H1 (cell line): ENCODE results near the gene DTX3. TPM values are rescaled to one million over a fixed set of nuclear protein-coding genes. Genes with fewer than 3 reads are reported as not detected.
A peak's percentile ranks its signal among the peaks of the same experiment; 100 is the strongest.

Experiments used
- CTCF ChIA-PET: fragments of 300-600 bp; sonication (Branson Sonifier 250); formaldehyde crosslinking; loops from one replicate; lab custom pipeline; 2021; ENCODE audit not compliant: partially characterized antibody; lab: Charles Lee
- POLR2A ChIA-PET: fragments of 300-600 bp; sonication (Branson Sonifier 250); formaldehyde crosslinking; loops from one replicate; lab custom pipeline; 2021; ENCODE audit warnings: inconsistent platforms; ENCODE audit not compliant: partially characterized antibody; lab: Charles Lee
- DNase-seq, 2 experiments: peaks; one replicate each; pipeline versions ENCODE4 v3.0.0 to v3.0.0-alpha.2; 2010 to 2022; ENCODE audit warnings: low spot score in 2 of 2, low read depth in 1 of 2, mixed read lengths in 1 of 2
- FAIRE-seq: peaks from 2 replicates; lab custom pipeline; 2011; peaks lifted over from hg19 to GRCh38; lab: Jason Lieb, UNC
- H2AFZ ChIP-seq: 2 replicates; pipeline ENCODE4 v1.8.1; 2012; ENCODE audit warnings: low read length, inconsistent platforms
- H2AK5ac ChIP-seq: 2 replicates; pipeline ENCODE4 v1.6.1; 2013; ENCODE audit warnings: low read depth, low read length
- H2BK120ac ChIP-seq: replicated peaks from 2 replicates; pipeline ENCODE3; 2013; ENCODE audit warnings: low read depth, low read length, inconsistent platforms
- H2BK12ac ChIP-seq: 2 replicates; pipeline ENCODE4 v1.6.1; 2013; ENCODE audit warnings: low read depth, low read length
- H2BK15ac ChIP-seq: 2 replicates; pipeline ENCODE4 v1.6.1; 2013; ENCODE audit warnings: low read length
- H2BK20ac ChIP-seq: 2 replicates; pipeline ENCODE4 v1.6.1; 2013; ENCODE audit warnings: low read length
- H2BK5ac ChIP-seq: 2 replicates; pipeline ENCODE4 v1.6.1; 2013; ENCODE audit warnings: low read depth, low read length
- H3K14ac ChIP-seq: 2 replicates; pipeline ENCODE4 v1.6.1; 2013; ENCODE audit warnings: inconsistent platforms; ENCODE audit not compliant: insufficient read length
- H3K18ac ChIP-seq: 2 replicates; pipeline ENCODE4 v1.6.1; 2013; ENCODE audit warnings: low read length; ENCODE audit errors: extremely low read depth
- H3K23ac ChIP-seq: 2 replicates; pipeline ENCODE4 v1.6.1; 2013; ENCODE audit warnings: inconsistent platforms; ENCODE audit not compliant: insufficient read length
- H3K23me2 ChIP-seq: 2 replicates; pipeline ENCODE4 v1.6.1; 2013; ENCODE audit warnings: low read depth, low read length
- H3K27ac ChIP-seq: 2 replicates; pipeline ENCODE4 v1.6.1; 2011; ENCODE audit warnings: low read depth, low read length, inconsistent platforms
- H3K27me3 ChIP-seq, 4 experiments: replicated peaks in 1 of 4; 1 replicate in 1 of 4; 2 replicates in 3 of 4; pipeline versions ENCODE4 v1.6.1 to v1.8.1; 2011 to 2013; ENCODE audit warnings: low read length in 3 of 4, mild to moderate bottlenecking in 3 of 4, inconsistent platforms in 2 of 4, mixed read lengths in 2 of 4, moderate library complexity in 1 of 4; ENCODE audit not compliant: control insufficient read depth in 3 of 4, insufficient read depth in 3 of 4; ENCODE audit errors: extremely low read depth in 1 of 4
- H3K36me3 ChIP-seq, 4 experiments: 2 replicates each; pipeline versions ENCODE4 v1.6.1 to v1.8.1; 2011 to 2013; ENCODE audit warnings: mild to moderate bottlenecking in 4 of 4, low read length in 3 of 4, moderate library complexity in 2 of 4, control low read depth in 1 of 4, inconsistent platforms in 1 of 4; ENCODE audit not compliant: insufficient read depth in 4 of 4, control insufficient read depth in 2 of 4
- H3K4ac ChIP-seq: replicated peaks from 2 replicates; pipeline ENCODE3; 2013; ENCODE audit warnings: low read length, low read depth, mixed read lengths, inconsistent platforms; ENCODE audit not compliant: insufficient read length
- H3K4me1 ChIP-seq, 4 experiments: replicated peaks in 1 of 4; 1 replicate in 1 of 4; 2 replicates in 3 of 4; pipeline versions ENCODE4 v1.6.1 to v1.8.1; 2011 to 2013; ENCODE audit warnings: low read length in 3 of 4, inconsistent platforms in 2 of 4, mixed read lengths in 1 of 4; ENCODE audit not compliant: insufficient read depth in 4 of 4, control insufficient read depth in 3 of 4
- H3K4me2 ChIP-seq, 2 experiments: 2 replicates each; pipeline versions ENCODE4 v1.6.1 to v1.8.1; 2011 to 2013; ENCODE audit warnings: low read depth in 2 of 2, low read length in 2 of 2, control low read depth in 1 of 2, inconsistent platforms in 1 of 2, mild to moderate bottlenecking in 1 of 2; ENCODE audit not compliant: insufficient read depth in 1 of 2
- H3K4me3 ChIP-seq, 4 experiments: fragments of 200-600, 300-600 bp in 1 of 4; sonication (generic), shearing (Covaris generic), sonication (Bioruptor Twin) in 1 of 4; 2 replicates each; pipeline versions ENCODE4 v1.5.1 to v1.8.1; 2011 to 2016; ENCODE audit warnings: low read length in 4 of 4, low read depth in 3 of 4, control low read depth in 2 of 4, inconsistent platforms in 2 of 4, mild to moderate bottlenecking in 2 of 4, mixed read lengths in 1 of 4, moderate library complexity in 1 of 4; ENCODE audit not compliant: insufficient read depth in 2 of 4; ENCODE audit errors: extremely low read depth in 1 of 4
- H3K56ac ChIP-seq: replicated peaks from 2 replicates; pipeline ENCODE3; 2013; ENCODE audit warnings: low read depth, mild to moderate bottlenecking, mixed read lengths, low read length, inconsistent platforms; ENCODE audit not compliant: insufficient read length
- H3K79me1 ChIP-seq: 2 replicates; pipeline ENCODE4 v1.6.1; 2013; ENCODE audit warnings: low read depth, low read length, control low read depth
- H3K79me2 ChIP-seq, 2 experiments: 2 replicates each; pipeline versions ENCODE4 v1.6.1 to v1.8.1; 2012 to 2013; ENCODE audit warnings: low read length in 2 of 2, mild to moderate bottlenecking in 2 of 2, inconsistent platforms in 1 of 2; ENCODE audit not compliant: insufficient read depth in 2 of 2, control insufficient read depth in 1 of 2
- H3K9ac ChIP-seq, 4 experiments: replicated peaks in 1 of 4; 1 replicate in 1 of 4; 2 replicates in 3 of 4; pipeline versions ENCODE4 v1.6.1 to v1.8.1; 2011 to 2013; ENCODE audit warnings: low read depth in 3 of 4, low read length in 3 of 4, control low read depth in 2 of 4, mild to moderate bottlenecking in 2 of 4, moderate library complexity in 2 of 4, inconsistent platforms in 1 of 4; ENCODE audit errors: extremely low read depth in 1 of 4
- H3K9me3 ChIP-seq, 2 experiments: 2 replicates each; pipeline versions ENCODE4 v1.6.1 to v1.8.1; 2012 to 2013; ENCODE audit warnings: mild to moderate bottlenecking in 2 of 2, moderate library complexity in 2 of 2, control low read depth in 1 of 2, inconsistent platforms in 1 of 2, low read depth in 1 of 2, low read length in 1 of 2, mixed read lengths in 1 of 2; ENCODE audit not compliant: insufficient read depth in 2 of 2
- H4K20me1 ChIP-seq, 2 experiments: replicated peaks in 1 of 2; 2 replicates each; pipeline versions ENCODE3 to v1.8.1; 2011 to 2013; ENCODE audit warnings: inconsistent platforms in 2 of 2, low read length in 2 of 2, mild to moderate bottlenecking in 1 of 2; ENCODE audit not compliant: insufficient read depth in 2 of 2, control insufficient read depth in 1 of 2
- H4K5ac ChIP-seq: 2 replicates; pipeline ENCODE4 v1.6.1; 2013; ENCODE audit warnings: low read length, low read depth, mixed read lengths, inconsistent platforms; ENCODE audit not compliant: insufficient read length
- H4K8ac ChIP-seq: 2 replicates; pipeline ENCODE4 v1.8.0; 2013; ENCODE audit warnings: mild to moderate bottlenecking, moderate library complexity, low read length, inconsistent platforms; ENCODE audit not compliant: insufficient read depth; ENCODE audit errors: extremely low read depth
- H4K91ac ChIP-seq: replicated peaks from 2 replicates; pipeline ENCODE3; 2013; ENCODE audit warnings: low read length, mixed read lengths, inconsistent platforms; ENCODE audit not compliant: insufficient read length
- BRCA1 ChIP-seq: IDR thresholded peaks from 2 replicates; pipeline ENCODE4 v1.6.1; 2012; ENCODE audit warnings: low read depth, low read length, improper control_type of control experiment
- E2F6 ChIP-seq: IDR thresholded peaks from 2 replicates; pipeline ENCODE4 v1.6.1; 2012; ENCODE audit warnings: inconsistent platforms
- GTF2F1 ChIP-seq: IDR thresholded peaks from 2 replicates; pipeline ENCODE4 v1.6.1; 2012; ENCODE audit warnings: low read depth, low read length, improper control_type of control experiment, borderline replicate concordance
- RAD21 ChIP-seq, 2 experiments: IDR thresholded peaks in 1 of 2; conservative IDR thresholded peaks in 1 of 2; 2 replicates each; pipeline ENCODE4 v1.6.1; 2011; ENCODE audit warnings: low read depth in 2 of 2, low read length in 2 of 2, improper control_type of control experiment in 1 of 2, inconsistent platforms in 1 of 2, mild to moderate bottlenecking in 1 of 2, moderate library complexity in 1 of 2
- SAP30 ChIP-seq: fragments of 300-600 bp; sonication (generic); IDR thresholded peaks from 2 replicates; pipeline ENCODE4 v1.7.1; 2012; ENCODE audit warnings: low read length, moderate library complexity, mild to moderate bottlenecking, inconsistent platforms; ENCODE audit not compliant: insufficient read depth, insufficient replicate concordance
- SUZ12 ChIP-seq: fragments of 200-600 bp; sonication (generic); IDR thresholded peaks from 2 replicates; pipeline ENCODE4 v1.6.1; 2012; ENCODE audit warnings: mild to moderate bottlenecking, inconsistent platforms, low read length, moderate library complexity, mixed read lengths
- USF2 ChIP-seq: IDR thresholded peaks from 2 replicates; pipeline ENCODE4 v1.6.1; 2011; ENCODE audit warnings: low read length, improper control_type of control experiment
- ZNF274 ChIP-seq: IDR thresholded peaks from 2 replicates; pipeline ENCODE4 v1.7.0; 2012; ENCODE audit warnings: low read length, borderline replicate concordance; ENCODE audit errors: extremely low read depth
- WGBS, 2 experiments: shearing (Covaris generic) in 1 of 2; methylation state at CpG; one replicate each; pipeline versions ENCODE4 v1.1.6 to v1.1.7; 2013 to 2015; ENCODE audit warnings: low lambda C conversion rate in 2 of 2, mixed read lengths in 2 of 2, inconsistent platforms in 1 of 2, low coverage in 1 of 2, missing lambda C conversion rate in 1 of 2; ENCODE audit not compliant: insufficient replicate concordance in 2 of 2, insufficient coverage in 1 of 2, insufficient read length in 1 of 2; ENCODE audit errors: extremely low coverage in 1 of 2, missing lambda C conversion rate in 1 of 2; 5-methylcytosine and 5-hydroxymethylcytosine counted together
- polyA plus RNA-seq, 7 experiments: library from polyadenylated mRNA; depleted of rRNA in 3 of 7; stranded (reverse) in 5 of 7; unstranded in 2 of 7; fragments of >200 nt in 5 of 7; fragments of 200-250 nt in 2 of 7; gene quantifications; 1 replicate in 5 of 7; 2 replicates in 1 of 7; 4 replicates in 1 of 7; pipeline versions ENCODE4 v1.2.1 to v1.2.3, GENCODE V29; 2011 to 2013; ENCODE audit warnings: missing spikeins in 2 of 7, mixed read lengths in 2 of 7
- total RNA-seq: library from RNA; stranded (reverse); fragmentation: NEBNext Ultra II Directional; extraction: Animal tissue kit (Norgen Biotek cat#: 25700); gene quantifications from 2 replicates; pipeline ENCODE4 v1.2.1, GENCODE V29; 2021

Gene DTX3
- total and polyA plus RNA-seq, 2 of the 8 experiments (the other 6 are each of a cell fraction or from before 2014, with no cell fraction given), result 41.8 to 92.5 TPM

GRCh38 chr12:57611827-57612710 lies 7.4 kb downstream of the DTX3 start:
- Histone ChIP-seq H4K91ac (no peak overlapping the region), H3K27ac (no peak overlapping the region), H4K5ac (no peak overlapping the region), H3K36me3 (peaks cover 0 to 5% (median 3%) of the 10 kb centered on the region in 4 experiments; a peak in 3 of 8 replicates), H4K8ac (no peak overlapping the region), H3K4me2 (peak overlapping the region; percentile 64 to 97), H3K56ac (no peak overlapping the region), H3K23ac (no peak overlapping the region), H3K18ac (no peak overlapping the region; the same call in 1 of the 2 replicates), H3K4me3 (peak overlapping the region; percentile 3 to 73 (median 36); a peak in 7 of 8 replicates), H3K27me3 (peaks cover 4 to 66% (median 54%) of the 10 kb centered on the region in 4 experiments), H2BK15ac (no peak overlapping the region), H3K9ac (no peak overlapping the region; a peak in 1 of 7 replicates), H3K79me1 (no peaks in the 10 kb centered on the region), H2BK5ac (no peak overlapping the region), H3K23me2 (peaks cover 19% of the 10 kb centered on the region; the same call in 1 of the 2 replicates), H4K20me1 (peaks cover 0 to 6% of the 10 kb centered on the region in 2 experiments), H2BK12ac (no peak overlapping the region), H3K9me3 (no peaks in the 10 kb centered on the region), H3K79me2 (no peaks in the 10 kb centered on the region), H2BK20ac (no peak overlapping the region), H3K14ac (no peak overlapping the region), H2BK120ac (no peak overlapping the region), H2AK5ac (no peak overlapping the region), H2AFZ (no peak overlapping the region), H3K4ac (no peak overlapping the region), H3K4me1 (peaks cover 8 to 17% (median 12%) of the 10 kb centered on the region in 4 experiments)
- FAIRE-seq (no peak), DNase-seq (no peak)
- ChIA-PET CTCF (interaction anchor here (1.0 to 12.5 kb wide), 7 partner anchors 8 to 130 kb away, joined by 3 to 124 read pairs (median 5); partner anchors contain the start of gene B4GALNT1), POLR2A (interaction anchor here (0.7 to 6.8 kb wide), 11 partner anchors 8 to 153 kb away, joined by 3 to 45 read pairs (median 4); partner anchors contain the start of genes PIP4K2C and TSPAN31)
- 26% methylated on average over 10 of the region's 23 CpGs; no CpG with 5 or more reads in 1 of the 2 experiments for WGBS, 2 experiments
- TF ChIP-seq SAP30 (no peak), E2F6 (no peak), BRCA1 (no peak), ZNF274 (no peak), USF2 (no peak), GTF2F1 (no peak), SUZ12 (no peak), RAD21 (IDR thresholded peaks at IDR 0.05 in 1 of 2, conservative IDR thresholded peaks at IDR 0.05 in 1 of 2; ENCODE audit: low read depth in 2 of 2, low read length in 2 of 2) (no peak)
